GM18867 (cell line): ENCODE results near the gene APBA2.
"Not testable (repeated sequence)": the region's sequence is repeated elsewhere in the genome, so short reads cannot be mapped to it uniquely, and the experiment has no call there.

Experiments
- ATAC-seq: cut with Tn5 transposase; IDR thresholded peaks from one replicate; pipeline ENCODE4 v1.9.1; 2021; ENCODE audit warnings: mild to moderate bottlenecking, moderate library complexity; ENCODE audit not compliant: unreplicated experiment

Gene APBA2

GRCh38 chr15:28876845-28877185 is 9.0 kb upstream of the APBA2 start:
- ATAC-seq: no peak

GRCh38 chr15:28878209-28878608 is 7.6 kb upstream of the APBA2 start:
- no peak for ATAC-seq

- ATAC-seq: no peak
Observed at GRCh38 chr15:28879551-28879950, 6.2 kb upstream of the APBA2 start.

GRCh38 chr15:28880680-28881079 is 5.1 kb upstream of the APBA2 start:
- ATAC-seq: no peak

- ATAC-seq: no peak
Observed at GRCh38 chr15:28881170-28881569, 4.6 kb upstream of the APBA2 start.

- no peak for ATAC-seq
Observed at GRCh38 chr15:28881600-28881999, 4.2 kb upstream of the APBA2 start.

GRCh38 chr15:28884151-28884940 is 1.4 kb upstream of the APBA2 start:
- no peak for ATAC-seq

GRCh38 chr15:28885128-28885629 is 595 bp upstream of the APBA2 start:
- ATAC-seq: no peak

- ATAC-seq: no peak
Observed at GRCh38 chr15:28886431-28887338, 911 bp downstream of the APBA2 start.

- ATAC-seq: no peak
Observed at GRCh38 chr15:28887339-28888174, 1.8 kb downstream of the APBA2 start.

GRCh38 chr15:28888302-28888894 is 2.6 kb downstream of the APBA2 start:
- no peak for ATAC-seq

- no peak for ATAC-seq
Observed at GRCh38 chr15:28888900-28889299, 3.1 kb downstream of the APBA2 start.

- ATAC-seq: no peak
Observed at GRCh38 chr15:28889346-28889745, 3.6 kb downstream of the APBA2 start.

- ATAC-seq: not testable (repeated sequence)
Observed at GRCh38 chr15:28889871-28890270, 4.1 kb downstream of the APBA2 start.

GRCh38 chr15:28890291-28890690 is 4.5 kb downstream of the APBA2 start:
- not testable (repeated sequence) for ATAC-seq

GRCh38 chr15:28890711-28891495 is 5.1 kb downstream of the APBA2 start:
- ATAC-seq: no peak

- no peak for ATAC-seq
Observed at GRCh38 chr15:28891588-28891987, 5.8 kb downstream of the APBA2 start.

GRCh38 chr15:28892789-28893610 is 7.2 kb downstream of the APBA2 start:
- ATAC-seq: no peak

GRCh38 chr15:28894631-28895030 is 8.9 kb downstream of the APBA2 start:
- no peak for ATAC-seq
